IMR-90 (cell line): ENCODE measurements around the gene UBN1. TPM values are rescaled to one million over a fixed set of nuclear protein-coding genes. Genes with fewer than 3 reads are reported as not detected.

Experiments
- BHLHE40 ChIP-seq: fragments of 150-350 bp; IDR thresholded peaks from 2 replicates; pipeline ENCODE4 v1.6.1; 2016; ENCODE audit warnings: mild to moderate bottlenecking, low read depth, low read length
- CTCF ChIP-seq: conservative IDR thresholded peaks from 2 replicates; pipeline ENCODE4 v1.5.1; 2012; ENCODE audit warnings: mild to moderate bottlenecking, low read depth, low read length, improper control_type of control experiment
- SMC3 ChIP-seq: fragments of 150-350 bp; IDR thresholded peaks from 2 replicates; pipeline ENCODE4 v1.6.1; 2016; ENCODE audit warnings: low read depth, mild to moderate bottlenecking, antibody characterized with exemption, low read length, moderate library complexity
- polyA plus RNA-seq, 3 experiments: library from polyadenylated mRNA; depleted of rRNA; stranded (reverse); fragments of >200 nt; gene quantifications; 2 replicates each; pipeline ENCODE4 v1.2.3, GENCODE V29; 2012; ENCODE audit warnings: low replicate concordance in 1 of 3
- total RNA-seq: library from RNA; depleted of rRNA; stranded (reverse); fragments of >200 nt; gene quantifications from 2 replicates; pipeline ENCODE4 v1.2.3, GENCODE V29; 2012

The UBN1 gene
- total and polyA plus RNA-seq, 2 of the 4 experiments (the other 2 are of a cell fraction): 5.7 to 16.3 TPM

- TF ChIP-seq CTCF: no peak
- TF ChIP-seq BHLHE40: peak; percentile 89
- no peak for TF ChIP-seq SMC3
These were observed at the start of gene UBN1, which contains the start of gene GLYR1 (continued) for GRCh38 chr16:4846901-4847773.
